GM12878 (cell line): ENCODE results near the gene PATE2. TPM values are rescaled to one million over a fixed set of nuclear protein-coding genes. Genes with fewer than 3 reads are reported as not detected.

Source experiments
- BMI1 ChIP-seq: fragments of 450-650 bp; IDR thresholded peaks from 2 replicates; pipeline ENCODE4 v1.6.1; 2016; ENCODE audit warnings: mild to moderate bottlenecking, moderate library complexity, borderline replicate concordance
- CHD2 ChIP-seq: IDR thresholded peaks from 2 replicates; pipeline ENCODE4 v1.6.1; 2011; ENCODE audit warnings: low read depth, low read length, improper control_type of control experiment, borderline replicate concordance
- POLR2AphosphoS2 ChIP-seq: IDR thresholded peaks from 2 replicates; pipeline ENCODE4 v1.6.1; 2011; ENCODE audit warnings: low read depth, mild to moderate bottlenecking, low read length, improper control_type of control experiment, moderate library complexity
- POU2F2 ChIP-seq: IDR thresholded peaks from 3 replicates; pipeline ENCODE4 v1.6.1; 2011; ENCODE audit warnings: low read depth, mild to moderate bottlenecking, low read length, borderline replicate concordance
- TAF1 ChIP-seq: IDR thresholded peaks from 2 replicates; pipeline ENCODE4 v1.6.1; 2011; ENCODE audit warnings: mild to moderate bottlenecking, low read depth, low read length, borderline replicate concordance
- TBL1XR1 ChIP-seq: IDR thresholded peaks from 2 replicates; pipeline ENCODE4 v1.6.1; 2012; ENCODE audit warnings: low read depth, low read length, improper control_type of control experiment
- TCF12 ChIP-seq: IDR thresholded peaks from 2 replicates; pipeline ENCODE4 v1.6.1; 2011; ENCODE audit warnings: low read depth, mild to moderate bottlenecking, low read length
- ZNF687 ChIP-seq: fragments of 450-650 bp; IDR thresholded peaks from 2 replicates; pipeline ENCODE4 v1.6.1; 2017; ENCODE audit warnings: mild to moderate bottlenecking, moderate library complexity
- ZZZ3 ChIP-seq: IDR thresholded peaks from 2 replicates; pipeline ENCODE4 v1.6.1; 2011; ENCODE audit warnings: low read depth; ENCODE audit not compliant: control insufficient read depth, insufficient read length
- polyA plus RNA-seq, 11 experiments: library from polyadenylated mRNA; depleted of rRNA in 4 of 11; unstranded in 6 of 11; stranded (reverse) in 5 of 11; fragments of >200 nt; fragmentation: Nextera tagmentation in 4 of 11; fragmentation: Illumina TruSeq in 1 of 11; extraction: Ambion mirVana in 4 of 11; extraction: Trizol in 1 of 11; gene quantifications; 1 replicate in 1 of 11; 2 replicates in 10 of 11; pipeline versions ENCODE4 v1.2.1 to v1.2.3, GENCODE V29; 2011 to 2016; ENCODE audit warnings: inconsistent platforms in 2 of 11, missing spikeins in 2 of 11, low read depth in 1 of 11
- total RNA-seq, 4 experiments: library from RNA; depleted of rRNA in 3 of 4; stranded (reverse); fragments of >200 nt in 3 of 4; fragmentation: Illumina TruSeq in 1 of 4; extraction: Trizol in 1 of 4; gene quantifications; 2 replicates each; pipeline versions ENCODE4 v1.2.1 to v1.2.3, GENCODE V29; 2013 to 2021
- TF ChIP-seq, protein P1 (sequence below): IDR thresholded peaks from 2 replicates; pipeline ENCODE4 v1.6.1; 2011; ENCODE audit warnings: low read depth, mild to moderate bottlenecking, low read length, moderate library complexity, borderline replicate concordance; ENCODE audit errors: extremely low read depth
- TF ChIP-seq, protein P2 (sequence below): IDR thresholded peaks from 2 replicates; pipeline ENCODE4 v1.6.1; 2012; ENCODE audit warnings: low read length, inconsistent platforms

PATE2 gene
- total and polyA plus RNA-seq, 10 of the 15 experiments (the other 5 are each of a cell fraction or from before 2014, with no cell fraction given): 0.04 to 0.09 (median 0.09) TPM; not detected in 7

DNA sequence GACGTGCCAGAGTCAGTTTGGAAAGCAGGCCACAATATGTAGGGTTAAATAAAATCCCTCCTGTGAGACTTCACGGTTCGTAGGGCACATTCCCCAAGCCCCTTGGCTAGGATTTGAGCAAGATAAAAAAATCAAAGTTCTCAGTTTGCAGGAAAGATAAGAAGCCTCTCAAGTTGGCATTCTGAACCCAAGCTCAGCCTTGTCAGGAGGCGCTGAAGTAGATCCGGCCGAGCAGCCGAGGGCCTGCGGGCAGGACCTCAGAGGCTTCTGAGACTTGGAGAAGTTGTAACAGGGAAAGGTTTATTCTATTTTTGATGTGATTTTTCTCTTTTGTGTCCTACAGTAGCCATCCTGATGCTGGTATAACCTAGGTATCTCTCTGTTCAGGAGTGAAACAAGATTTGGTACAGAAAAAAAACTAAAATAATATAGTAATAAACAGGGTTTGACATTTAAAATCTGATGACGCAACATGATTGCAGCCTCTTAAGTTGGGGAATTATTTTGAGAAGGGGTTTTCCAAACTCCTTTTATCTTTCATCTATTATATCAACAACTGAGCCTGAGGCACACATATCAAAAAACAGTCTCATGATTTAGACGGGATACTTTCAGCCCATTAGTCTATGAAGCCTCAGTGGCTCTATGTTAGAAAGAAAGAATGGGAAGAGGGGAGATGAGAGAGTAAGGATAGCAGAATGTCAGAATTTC lies 10.1 kb downstream of the PATE2 start (continued):
- TF ChIP-seq POU2F2 (no peak), TCF12 (no peak), BMI1 (no peak), TBL1XR1 (no peak), TAF1 (no peak), ZNF687 (no peak), CHD2 (no peak), ZZZ3 (no peak), POLR2AphosphoS2 (no peak)
- TF ChIP-seq, protein P1, sequence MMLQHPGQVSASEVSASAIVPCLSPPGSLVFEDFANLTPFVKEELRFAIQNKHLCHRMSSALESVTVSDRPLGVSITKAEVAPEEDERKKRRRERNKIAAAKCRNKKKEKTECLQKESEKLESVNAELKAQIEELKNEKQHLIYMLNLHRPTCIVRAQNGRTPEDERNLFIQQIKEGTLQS: no peak
- TF ChIP-seq, protein P2, sequence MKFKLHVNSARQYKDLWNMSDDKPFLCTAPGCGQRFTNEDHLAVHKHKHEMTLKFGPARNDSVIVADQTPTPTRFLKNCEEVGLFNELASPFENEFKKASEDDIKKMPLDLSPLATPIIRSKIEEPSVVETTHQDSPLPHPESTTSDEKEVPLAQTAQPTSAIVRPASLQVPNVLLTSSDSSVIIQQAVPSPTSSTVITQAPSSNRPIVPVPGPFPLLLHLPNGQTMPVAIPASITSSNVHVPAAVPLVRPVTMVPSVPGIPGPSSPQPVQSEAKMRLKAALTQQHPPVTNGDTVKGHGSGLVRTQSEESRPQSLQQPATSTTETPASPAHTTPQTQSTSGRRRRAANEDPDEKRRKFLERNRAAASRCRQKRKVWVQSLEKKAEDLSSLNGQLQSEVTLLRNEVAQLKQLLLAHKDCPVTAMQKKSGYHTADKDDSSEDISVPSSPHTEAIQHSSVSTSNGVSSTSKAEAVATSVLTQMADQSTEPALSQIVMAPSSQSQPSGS: no peak
- TF ChIP-seq, all 136 proteins: peak for 0
